Stimulated activated naive CD4-positive, alpha-beta T cell treated with Interleukin-2 at 50 U/mL for 16 hours (primary cell): ENCODE results near the gene PRKCE.

Source experiments
- DNase-seq: peaks from one replicate; lab custom pipeline; 2025; lab: John Stamatoyannopoulos, UW

The PRKCE gene

GRCh38 chr2:46076251-46076650, 424.8 kb downstream of the PRKCE start:
- no peak for DNase-seq

GRCh38 chr2:46076875-46077274, 425.4 kb downstream of the PRKCE start:
- DNase-seq = no peak

- no peak for DNase-seq
Observed at GRCh38 chr2:46077522-46078107, 426.1 kb downstream of the PRKCE start.

- no peak for DNase-seq
Observed at GRCh38 chr2:46079985-46080560, 428.6 kb downstream of the PRKCE start.

- DNase-seq = no peak
Observed at GRCh38 chr2:46082531-46083485, 431.3 kb downstream of the PRKCE start.

GRCh38 chr2:46086578-46087070, 435.1 kb downstream of the PRKCE start:
- no peak for DNase-seq

- no peak for DNase-seq
Observed at GRCh38 chr2:46087492-46087891, 436.0 kb downstream of the PRKCE start.

GRCh38 chr2:46091004-46091403, 439.5 kb downstream of the PRKCE start:
- no peak for DNase-seq

GRCh38 chr2:46091961-46092667, 440.6 kb downstream of the PRKCE start:
- no peak for DNase-seq

- no peak for DNase-seq
Observed at GRCh38 chr2:46094689-46095088, 443.2 kb downstream of the PRKCE start.

GRCh38 chr2:46095830-46096229, 444.4 kb downstream of the PRKCE start:
- no peak for DNase-seq

- DNase-seq = no peak
Observed at GRCh38 chr2:46096260-46096659, 444.8 kb downstream of the PRKCE start.

- DNase-seq = no peak
Observed at GRCh38 chr2:46097714-46098480, 446.4 kb downstream of the PRKCE start.

GRCh38 chr2:46098621-46099062, 447.2 kb downstream of the PRKCE start:
- DNase-seq = no peak

GRCh38 chr2:46101557-46102220, 450.2 kb downstream of the PRKCE start:
- no peak for DNase-seq

- no peak for DNase-seq
Observed at GRCh38 chr2:46106690-46107089, 455.2 kb downstream of the PRKCE start.

- no peak for DNase-seq
Observed at GRCh38 chr2:46114996-46115395, 463.5 kb downstream of the PRKCE start.

- DNase-seq = no peak
Observed at GRCh38 chr2:46116150-46116549, 464.7 kb downstream of the PRKCE start.

GRCh38 chr2:46116553-46116991, 465.1 kb downstream of the PRKCE start:
- DNase-seq = no peak

- no peak for DNase-seq
Observed at GRCh38 chr2:46117379-46117778, 465.9 kb downstream of the PRKCE start.

GRCh38 chr2:46117994-46118393, 466.5 kb downstream of the PRKCE start:
- no peak for DNase-seq
